Erythroblast (primary cell): Measurements from ENCODE around the gene DISC1.

Experiments used
- GATA1 ChIP-seq: IDR thresholded peaks from 2 replicates; pipeline ENCODE4 v1.6.1; 2011; ENCODE audit warnings: low read depth, mild to moderate bottlenecking, control low read depth, low read length, moderate library complexity
- POLR2A ChIP-seq: IDR thresholded peaks from 2 replicates; pipeline ENCODE4 v1.6.1; 2011; ENCODE audit warnings: mild to moderate bottlenecking, low read length

DNA sequence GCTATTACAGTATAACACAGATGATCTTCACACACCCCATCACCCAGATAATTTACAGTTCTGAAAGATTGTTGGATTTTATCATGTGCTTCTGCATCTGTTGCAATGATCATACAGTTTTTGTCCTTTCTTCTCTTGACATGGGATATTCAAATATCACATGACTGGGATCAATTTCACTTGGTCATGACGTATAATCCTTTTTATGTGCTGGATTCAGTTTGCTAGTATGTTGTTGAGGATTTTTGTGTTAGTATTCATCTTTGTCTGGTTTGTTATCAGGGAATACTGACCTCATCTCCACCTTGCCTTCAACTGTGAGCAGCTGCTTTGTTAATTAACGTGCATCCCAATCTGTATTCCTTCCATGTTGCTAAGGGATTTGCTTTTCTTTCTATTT is 44.7 kb upstream of the DISC1 start:
- TF ChIP-seq POLR2A = no peak
- TF ChIP-seq GATA1 = no peak
